Measurements from ENCODE around the gene PPP1R14C. TPM values are rescaled to one million over a fixed set of nuclear protein-coding genes. Genes with fewer than 3 reads are reported as not detected.

The PPP1R14C gene
- polyA plus RNA-seq, 1 donor from 2014 or later, result 14.0 TPM

GRCh38 chr6:150208611-150209352, 65.9 kb downstream of the PPP1R14C start:
- Histone ChIP-seq H3K9me3 (ENCODE audit: low read length) (no peaks in the 10 kb centered on the region), H3K9me2 (ENCODE audit: insufficient read depth, low read length) (no peaks in the 10 kb centered on the region), H2AFZ (ENCODE audit: low read depth, low read length) (no peak overlapping the region), H3K4me3 (ENCODE audit: low read length) (no peak overlapping the region), H3K27me3 (ENCODE audit: insufficient read depth, low read depth, low read length) (no peaks in the 10 kb centered on the region), H3F3A (ENCODE audit: insufficient read depth, low read length, poor library complexity, severe bottlenecking) (no peaks in the 10 kb centered on the region), H3K79me2 (replicated peaks; ENCODE audit: insufficient read depth, low read length) (no peaks in the 10 kb centered on the region), H3K36me3 (ENCODE audit: insufficient read depth, low read length) (no peaks in the 10 kb centered on the region), H3K9ac (ENCODE audit: low read length) (no peak overlapping the region), H3K27ac (ENCODE audit: low read length) (no peak overlapping the region), H4K20me1 (ENCODE audit: insufficient read depth) (no peaks in the 10 kb centered on the region), H3K4me2 (ENCODE audit: low read length) (no peak overlapping the region)
- TF ChIP-seq RAD21 (conservative IDR thresholded peaks at IDR 0.05) (no peak), POLR2AphosphoS5 (IDR thresholded peaks at IDR 0.05) (no peak), SMC3 (conservative IDR thresholded peaks at IDR 0.05; ENCODE audit: poor library complexity) (no peak), TAF1 (IDR thresholded peaks at IDR 0.05; ENCODE audit: low read depth) (no peak), MXI1 (conservative IDR thresholded peaks at IDR 0.05; ENCODE audit: poor library complexity, severe bottlenecking) (no peak), EZH2 (IDR thresholded peaks at IDR 0.05; ENCODE audit: borderline replicate concordance, insufficient read depth, low read length, poor library complexity, severe bottlenecking) (no peak), CTCF (IDR thresholded peaks at IDR 0.05; ENCODE audit: poor library complexity, severe bottlenecking) (no peak), EP300 (conservative IDR thresholded peaks at IDR 0.05; ENCODE audit: poor library complexity, severe bottlenecking) (no peak)
- TF ChIP-seq, protein P1, sequence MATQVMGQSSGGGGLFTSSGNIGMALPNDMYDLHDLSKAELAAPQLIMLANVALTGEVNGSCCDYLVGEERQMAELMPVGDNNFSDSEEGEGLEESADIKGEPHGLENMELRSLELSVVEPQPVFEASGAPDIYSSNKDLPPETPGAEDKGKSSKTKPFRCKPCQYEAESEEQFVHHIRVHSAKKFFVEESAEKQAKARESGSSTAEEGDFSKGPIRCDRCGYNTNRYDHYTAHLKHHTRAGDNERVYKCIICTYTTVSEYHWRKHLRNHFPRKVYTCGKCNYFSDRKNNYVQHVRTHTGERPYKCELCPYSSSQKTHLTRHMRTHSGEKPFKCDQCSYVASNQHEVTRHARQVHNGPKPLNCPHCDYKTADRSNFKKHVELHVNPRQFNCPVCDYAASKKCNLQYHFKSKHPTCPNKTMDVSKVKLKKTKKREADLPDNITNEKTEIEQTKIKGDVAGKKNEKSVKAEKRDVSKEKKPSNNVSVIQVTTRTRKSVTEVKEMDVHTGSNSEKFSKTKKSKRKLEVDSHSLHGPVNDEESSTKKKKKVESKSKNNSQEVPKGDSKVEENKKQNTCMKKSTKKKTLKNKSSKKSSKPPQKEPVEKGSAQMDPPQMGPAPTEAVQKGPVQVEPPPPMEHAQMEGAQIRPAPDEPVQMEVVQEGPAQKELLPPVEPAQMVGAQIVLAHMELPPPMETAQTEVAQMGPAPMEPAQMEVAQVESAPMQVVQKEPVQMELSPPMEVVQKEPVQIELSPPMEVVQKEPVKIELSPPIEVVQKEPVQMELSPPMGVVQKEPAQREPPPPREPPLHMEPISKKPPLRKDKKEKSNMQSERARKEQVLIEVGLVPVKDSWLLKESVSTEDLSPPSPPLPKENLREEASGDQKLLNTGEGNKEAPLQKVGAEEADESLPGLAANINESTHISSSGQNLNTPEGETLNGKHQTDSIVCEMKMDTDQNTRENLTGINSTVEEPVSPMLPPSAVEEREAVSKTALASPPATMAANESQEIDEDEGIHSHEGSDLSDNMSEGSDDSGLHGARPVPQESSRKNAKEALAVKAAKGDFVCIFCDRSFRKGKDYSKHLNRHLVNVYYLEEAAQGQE (IDR thresholded peaks at IDR 0.05; ENCODE audit: borderline replicate concordance), result no peak

DNA sequence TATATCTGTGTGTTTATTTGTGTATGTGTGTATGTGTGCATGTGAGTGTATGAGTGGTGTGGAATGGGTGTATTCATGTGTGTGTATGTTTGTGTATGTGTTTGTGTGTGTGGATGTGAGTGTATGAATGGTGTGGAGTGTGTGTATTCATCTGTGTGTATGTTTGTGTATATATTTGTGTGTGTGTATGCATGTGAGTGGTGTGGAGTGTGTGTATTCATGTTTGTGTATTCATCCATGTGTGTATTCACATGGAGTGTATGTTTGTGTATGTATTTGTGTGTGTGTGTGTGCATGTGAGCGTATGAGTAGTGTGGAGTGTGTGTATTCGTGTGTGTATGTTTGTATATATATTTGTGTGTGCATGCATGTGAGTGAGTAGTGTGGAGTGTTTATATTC, 66.6 kb downstream of the PPP1R14C start:
- H2AFZ ChIP-seq (ENCODE audit: low read depth, low read length), result no peak overlapping the region
- no peaks in the 10 kb centered on the region for H3K27me3 ChIP-seq (ENCODE audit: insufficient read depth, low read depth, low read length)
- H3K4me2 ChIP-seq (ENCODE audit: low read length), result no peak overlapping the region
- H3K4me3 ChIP-seq (ENCODE audit: low read length), result no peak overlapping the region
- TF ChIP-seq MXI1 (conservative IDR thresholded peaks at IDR 0.05; ENCODE audit: poor library complexity, severe bottlenecking), result no peak
- TF ChIP-seq CTCF (IDR thresholded peaks at IDR 0.05; ENCODE audit: poor library complexity, severe bottlenecking), result no peak
- no peak for TF ChIP-seq SMC3 (conservative IDR thresholded peaks at IDR 0.05; ENCODE audit: poor library complexity)
- no peak for TF ChIP-seq TAF1 (IDR thresholded peaks at IDR 0.05; ENCODE audit: low read depth)
- no peak for TF ChIP-seq RAD21 (conservative IDR thresholded peaks at IDR 0.05)
- TF ChIP-seq EZH2 (IDR thresholded peaks at IDR 0.05; ENCODE audit: borderline replicate concordance, insufficient read depth, low read length, poor library complexity, severe bottlenecking), result no peak
- TF ChIP-seq, protein P1 (IDR thresholded peaks at IDR 0.05; ENCODE audit: borderline replicate concordance), result no peak
- no peaks in the 10 kb centered on the region for H3K36me3 ChIP-seq (ENCODE audit: insufficient read depth, low read length)
- H3K27ac ChIP-seq (ENCODE audit: low read length), result no peak overlapping the region
- H3K9me2 ChIP-seq (ENCODE audit: insufficient read depth, low read length), result no peaks in the 10 kb centered on the region
- H3K9me3 ChIP-seq (ENCODE audit: low read length), result no peaks in the 10 kb centered on the region
- H4K20me1 ChIP-seq (ENCODE audit: insufficient read depth), result no peaks in the 10 kb centered on the region
- no peaks in the 10 kb centered on the region for H3F3A ChIP-seq (ENCODE audit: insufficient read depth, low read length, poor library complexity, severe bottlenecking)
- no peak overlapping the region for H3K9ac ChIP-seq (ENCODE audit: low read length)
- no peaks in the 10 kb centered on the region for H3K79me2 ChIP-seq (replicated peaks; ENCODE audit: insufficient read depth, low read length)

Measured in neural cell (in vitro differentiated cells).